ENCODE data around the gene CCDC87.
"Not testable (repeated sequence)": the region's sequence is repeated elsewhere in the genome, so short reads cannot be mapped to it uniquely, and the experiment has no call there.

CCDC87 gene, protein sequence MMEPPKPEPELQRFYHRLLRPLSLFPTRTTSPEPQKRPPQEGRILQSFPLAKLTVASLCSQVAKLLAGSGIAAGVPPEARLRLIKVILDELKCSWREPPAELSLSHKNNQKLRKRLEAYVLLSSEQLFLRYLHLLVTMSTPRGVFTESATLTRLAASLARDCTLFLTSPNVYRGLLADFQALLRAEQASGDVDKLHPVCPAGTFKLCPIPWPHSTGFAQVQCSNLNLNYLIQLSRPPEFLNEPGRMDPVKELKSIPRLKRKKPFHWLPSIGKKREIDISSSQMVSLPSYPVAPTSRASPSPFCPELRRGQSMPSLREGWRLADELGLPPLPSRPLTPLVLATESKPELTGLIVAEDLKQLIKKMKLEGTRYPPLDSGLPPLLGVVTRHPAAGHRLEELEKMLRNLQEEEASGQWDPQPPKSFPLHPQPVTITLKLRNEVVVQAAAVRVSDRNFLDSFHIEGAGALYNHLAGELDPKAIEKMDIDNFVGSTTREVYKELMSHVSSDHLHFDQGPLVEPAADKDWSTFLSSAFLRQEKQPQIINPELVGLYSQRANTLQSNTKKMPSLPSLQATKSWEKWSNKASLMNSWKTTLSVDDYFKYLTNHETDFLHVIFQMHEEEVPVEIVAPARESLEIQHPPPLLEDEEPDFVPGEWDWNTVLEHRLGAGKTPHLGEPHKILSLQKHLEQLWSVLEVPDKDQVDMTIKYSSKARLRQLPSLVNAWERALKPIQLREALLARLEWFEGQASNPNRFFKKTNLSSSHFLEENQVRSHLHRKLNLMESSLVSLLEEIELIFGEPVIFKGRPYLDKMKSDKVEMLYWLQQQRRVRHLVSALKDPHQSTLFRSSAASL

GRCh38 chr11:66592457-66593302 is at the start of gene CCDC87, which contains the start of gene CCS:
Gene CCDC87 (minus strand): TSS chr11:66593063. CDS start chr11:66593015, 48 bp downstream.
Gene CCS (plus strand): TSS chr11:66593185. CDS start chr11:66593262, 77 bp downstream.
- DNase-seq (ENCODE audit: low read depth) = peak; percentile 99

- DNase-seq (ENCODE audit: low read depth) = no peak
These were observed 49.0 kb upstream of the CCDC87 start for GRCh38 chr11:66641834-66642233.

GRCh38 chr11:66639814-66640340 is 47.0 kb upstream of the CCDC87 start:
- not testable (repeated sequence) for DNase-seq (ENCODE audit: low read depth)

DNA sequence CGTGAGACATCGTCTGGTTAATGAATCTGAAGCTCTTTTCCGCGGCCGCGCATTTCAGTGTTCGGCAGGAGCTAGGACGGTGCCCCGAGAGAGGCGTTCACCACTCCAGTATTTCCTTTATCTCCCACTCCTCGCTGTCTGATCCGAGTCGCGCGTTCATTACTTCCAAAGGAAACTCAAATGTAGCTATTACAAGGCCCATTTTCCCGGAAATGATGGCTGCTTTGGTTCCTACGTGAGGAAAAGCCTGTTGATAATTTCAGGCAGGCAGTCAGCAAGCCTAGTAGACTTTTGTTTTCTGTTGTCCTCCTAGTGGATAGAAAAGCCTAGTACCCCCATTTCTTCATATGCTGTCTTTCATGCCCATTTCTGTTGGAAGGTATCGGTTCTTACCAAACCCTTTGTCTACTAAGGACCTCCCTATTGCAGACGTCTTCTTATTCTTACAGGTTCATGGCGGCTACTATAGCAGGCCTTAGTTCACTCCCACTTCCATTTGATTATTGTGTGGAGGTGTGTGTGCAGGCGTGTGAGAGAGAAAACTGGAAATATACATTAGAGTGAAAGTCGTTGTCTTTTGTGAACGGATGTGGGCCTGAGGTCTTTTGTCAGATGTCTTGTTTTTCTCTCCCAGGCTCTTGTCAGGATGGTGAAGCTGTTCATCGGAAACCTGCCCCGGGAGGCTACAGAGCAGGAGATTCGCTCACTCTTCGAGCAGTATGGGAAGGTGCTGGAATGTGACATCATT is 46.4 kb upstream of the CCDC87 start:
- DNase-seq (ENCODE audit: low read depth) = no peak

- peak; percentile 94 for DNase-seq (ENCODE audit: low read depth)
These were observed 45.6 kb upstream of the CCDC87 start, which contains the start of gene RBM4 for GRCh38 chr11:66638177-66639065. Gene RBM4 (plus strand): TSS chr11:66638703. CDS start chr11:66639712, 1,009 bp downstream.

DNA sequence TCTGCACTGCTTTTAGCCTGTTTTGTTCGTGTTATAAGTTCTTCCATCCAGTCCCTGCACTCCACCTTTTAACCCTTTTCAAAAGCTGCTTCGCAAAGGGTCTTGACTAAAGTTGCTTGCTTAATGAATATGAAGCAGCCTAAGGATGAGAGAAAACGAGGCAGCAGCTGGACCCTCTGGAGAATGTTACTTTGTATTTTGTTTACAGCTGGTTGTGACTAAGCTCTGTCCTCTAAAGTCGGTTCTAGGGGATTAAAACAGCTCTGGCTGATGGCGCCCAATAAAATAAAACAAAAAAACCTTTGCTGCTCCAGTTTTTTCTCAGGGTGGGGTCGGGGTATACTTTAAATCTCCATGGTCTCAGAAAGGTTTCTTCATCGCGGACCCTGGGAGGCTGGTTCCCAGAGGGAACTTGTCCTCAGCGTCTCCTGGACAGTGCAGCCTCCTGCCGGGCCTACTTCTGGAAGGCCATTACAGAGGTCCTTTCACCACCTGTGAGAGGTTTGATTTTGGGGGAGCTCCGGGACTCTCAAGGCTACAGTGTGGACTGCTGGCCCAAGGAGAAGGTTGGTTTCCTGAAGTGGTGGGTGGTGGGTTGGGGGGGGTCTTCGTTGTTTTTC is 44.8 kb upstream of the CCDC87 start:
- DNase-seq (ENCODE audit: low read depth) = no peak

DNA sequence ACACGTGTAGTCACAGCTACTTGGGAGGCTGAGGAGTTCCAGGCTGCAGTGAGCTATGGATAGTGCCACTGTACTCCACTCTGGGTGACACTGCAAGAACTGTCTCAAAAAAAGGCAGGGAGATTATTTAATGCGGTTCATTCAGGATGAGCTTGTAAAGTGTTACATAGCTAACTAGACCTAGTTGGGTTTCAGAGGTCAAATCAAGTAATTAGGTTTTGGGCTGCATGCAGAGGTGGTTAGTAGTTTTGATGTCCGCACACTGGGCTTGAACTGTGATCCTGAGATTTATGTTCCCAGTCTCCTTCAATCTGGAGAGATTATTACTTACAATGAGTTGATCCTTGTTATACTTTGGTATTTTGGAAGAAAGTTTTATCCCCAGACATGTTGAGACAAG is 43.5 kb upstream of the CCDC87 start:
- DNase-seq (ENCODE audit: low read depth) = no peak

DNA sequence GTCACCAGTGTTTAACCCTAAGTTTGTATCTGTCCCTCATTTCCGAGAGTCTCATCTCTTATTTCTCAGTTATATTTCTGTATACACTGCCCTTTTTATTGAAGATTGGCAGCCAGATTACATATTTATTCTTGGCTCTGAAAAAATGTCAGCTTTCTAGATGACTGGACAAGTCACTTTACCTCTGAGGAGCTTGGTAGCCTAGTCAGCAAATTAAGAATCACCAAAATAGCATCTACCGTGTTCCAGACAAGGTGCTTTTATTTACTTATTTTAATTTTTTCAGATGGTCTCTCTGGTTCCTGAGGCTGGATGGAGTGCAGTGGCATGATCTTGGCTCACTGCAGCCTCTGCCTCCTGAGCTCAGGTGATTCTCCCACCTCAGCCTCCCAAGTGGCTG is 40.1 kb upstream of the CCDC87 start:
- no peak for DNase-seq (ENCODE audit: low read depth)

- DNase-seq (ENCODE audit: low read depth) = no peak
These were observed 39.0 kb upstream of the CCDC87 start for GRCh38 chr11:66631883-66632282.

- DNase-seq (ENCODE audit: low read depth) = no peak
These were observed 36.5 kb upstream of the CCDC87 start for GRCh38 chr11:66629356-66629755.

GRCh38 chr11:66628061-66628603 is 35.3 kb upstream of the CCDC87 start:
- DNase-seq (ENCODE audit: low read depth) = no peak

DNA sequence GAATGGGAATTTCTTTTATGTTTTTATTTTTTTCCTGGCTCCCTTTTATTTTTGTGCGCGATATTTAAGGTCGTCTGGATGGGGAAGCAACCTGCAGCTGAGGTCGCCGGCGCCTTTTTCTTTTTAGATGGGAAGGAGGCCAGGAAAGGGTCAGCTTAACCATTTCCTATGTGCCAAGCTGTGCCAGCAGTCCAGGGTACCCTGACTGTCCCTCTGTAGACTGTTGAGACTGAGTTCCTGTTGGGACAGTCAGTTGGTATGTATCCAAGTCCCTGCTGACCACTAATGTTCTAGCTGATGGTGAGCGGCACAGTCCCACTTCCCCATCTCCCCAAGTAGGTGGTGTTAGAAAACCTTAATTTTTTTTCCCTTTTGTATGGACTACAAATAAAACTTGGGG is 34.1 kb upstream of the CCDC87 start:
- no peak for DNase-seq (ENCODE audit: low read depth)

DNA sequence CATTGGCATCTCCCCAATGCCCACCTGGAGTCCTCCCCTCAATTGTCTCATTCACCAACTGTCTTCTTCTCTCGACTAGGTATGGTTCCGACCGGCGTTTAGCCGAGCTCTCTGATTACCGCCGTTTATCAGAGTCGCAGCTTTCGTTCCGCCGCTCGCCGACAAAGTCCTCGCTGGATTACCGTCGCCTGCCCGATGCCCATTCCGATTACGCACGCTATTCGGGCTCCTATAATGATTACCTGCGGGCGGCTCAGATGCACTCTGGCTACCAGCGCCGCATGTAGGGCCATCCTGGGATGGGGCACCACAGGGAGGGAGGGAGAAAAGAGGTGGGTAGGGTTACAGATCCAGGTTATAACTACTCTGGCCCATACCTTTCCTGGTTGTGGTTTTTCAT is 33.5 kb upstream of the CCDC87 start:
- DNase-seq (ENCODE audit: low read depth) = no peak

DNA sequence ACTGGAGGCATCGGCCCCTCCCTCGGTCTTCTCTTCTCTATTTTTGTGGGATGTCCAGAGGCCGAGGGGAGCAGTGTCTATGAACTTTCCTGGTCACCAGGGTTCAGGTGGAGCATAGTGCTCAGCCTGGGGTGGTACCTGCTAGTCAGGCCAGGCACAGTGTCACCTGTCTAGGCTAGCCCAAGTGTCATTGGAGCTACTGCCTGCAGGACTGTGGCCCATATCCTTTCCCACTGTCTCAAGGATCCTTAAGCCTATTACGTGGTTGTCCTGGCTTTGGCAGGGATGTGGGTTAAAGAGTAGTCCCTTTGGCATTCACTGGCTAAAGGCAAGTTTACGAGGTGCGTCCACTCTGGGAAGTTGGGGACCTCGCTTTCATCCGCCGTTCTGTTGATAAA is 32.9 kb upstream of the CCDC87 start:
- DNase-seq (ENCODE audit: low read depth) = no peak

- no peak for DNase-seq (ENCODE audit: low read depth)
These were observed 32.3 kb upstream of the CCDC87 start for GRCh38 chr11:66625041-66625751.

DNA sequence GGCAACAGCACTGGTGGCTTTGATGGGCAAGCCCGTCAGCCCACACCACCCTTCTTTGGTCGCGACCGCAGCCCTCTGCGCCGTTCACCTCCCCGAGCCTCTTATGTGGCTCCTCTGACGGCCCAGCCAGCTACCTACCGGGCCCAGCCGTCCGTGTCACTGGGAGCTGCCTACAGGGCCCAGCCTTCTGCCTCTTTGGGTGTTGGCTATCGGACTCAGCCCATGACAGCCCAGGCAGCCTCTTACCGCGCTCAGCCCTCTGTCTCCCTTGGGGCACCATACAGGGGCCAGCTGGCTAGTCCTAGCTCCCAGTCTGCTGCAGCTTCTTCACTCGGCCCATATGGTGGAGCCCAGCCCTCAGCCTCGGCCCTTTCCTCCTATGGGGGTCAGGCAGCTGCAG is 31.6 kb upstream of the CCDC87 start:
- DNase-seq (ENCODE audit: low read depth) = no peak

DNA sequence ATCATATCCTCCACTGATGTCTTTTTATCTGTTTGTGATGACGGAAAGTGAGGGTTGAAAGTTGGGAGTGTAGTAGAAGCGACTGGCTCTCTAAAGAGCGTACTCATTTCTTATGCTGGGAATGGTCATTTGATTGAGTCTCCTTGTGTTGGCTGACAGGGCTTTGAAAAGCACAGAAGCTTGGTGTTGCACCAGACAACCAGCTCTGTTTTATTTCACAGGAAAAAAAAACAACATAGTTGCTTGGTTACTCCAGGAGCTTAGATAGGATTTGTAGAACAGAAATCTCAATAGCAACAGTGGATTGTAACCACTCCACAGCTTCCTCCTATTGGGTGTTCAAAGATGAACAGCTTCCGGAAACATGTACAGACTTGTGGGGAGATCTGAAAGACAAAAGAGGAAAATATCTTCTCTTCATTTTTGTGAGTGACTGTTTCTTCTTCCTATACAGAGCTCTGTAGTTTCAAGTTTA is 26.3 kb upstream of the CCDC87 start:
- DNase-seq (ENCODE audit: low read depth) = no peak

- DNase-seq (ENCODE audit: low read depth) = no peak
These were observed 24.4 kb upstream of the CCDC87 start for GRCh38 chr11:66617155-66617834.

Data from activated gamma-delta T cell treated with anti-CD3 and anti-CD28 coated beads, Interleukin-2, amount 50 U/mL, for 16 hours (primary cell).